Measurements from ENCODE around the gene ANHX.

DNA sequence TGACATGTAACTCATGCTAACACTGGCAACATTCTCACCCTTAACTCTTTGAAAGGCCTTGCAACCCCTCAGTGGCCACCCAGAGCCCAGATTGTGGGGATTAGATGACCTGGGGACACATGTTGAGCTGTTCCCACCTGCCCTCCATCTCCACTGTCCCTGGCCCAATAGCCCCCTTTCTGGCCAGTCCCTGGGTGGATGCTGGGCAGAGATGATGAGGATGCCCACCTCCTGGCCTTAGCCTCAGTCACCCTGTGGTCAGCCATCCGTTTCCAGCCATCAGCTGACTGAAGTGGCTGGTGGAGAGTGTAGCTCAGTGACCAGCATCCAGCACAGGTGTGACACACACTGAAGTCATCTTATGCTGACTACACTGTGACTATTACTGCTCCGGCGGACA lies 4.7 kb downstream of the ANHX start:
- TF ChIP-seq, protein P1, sequence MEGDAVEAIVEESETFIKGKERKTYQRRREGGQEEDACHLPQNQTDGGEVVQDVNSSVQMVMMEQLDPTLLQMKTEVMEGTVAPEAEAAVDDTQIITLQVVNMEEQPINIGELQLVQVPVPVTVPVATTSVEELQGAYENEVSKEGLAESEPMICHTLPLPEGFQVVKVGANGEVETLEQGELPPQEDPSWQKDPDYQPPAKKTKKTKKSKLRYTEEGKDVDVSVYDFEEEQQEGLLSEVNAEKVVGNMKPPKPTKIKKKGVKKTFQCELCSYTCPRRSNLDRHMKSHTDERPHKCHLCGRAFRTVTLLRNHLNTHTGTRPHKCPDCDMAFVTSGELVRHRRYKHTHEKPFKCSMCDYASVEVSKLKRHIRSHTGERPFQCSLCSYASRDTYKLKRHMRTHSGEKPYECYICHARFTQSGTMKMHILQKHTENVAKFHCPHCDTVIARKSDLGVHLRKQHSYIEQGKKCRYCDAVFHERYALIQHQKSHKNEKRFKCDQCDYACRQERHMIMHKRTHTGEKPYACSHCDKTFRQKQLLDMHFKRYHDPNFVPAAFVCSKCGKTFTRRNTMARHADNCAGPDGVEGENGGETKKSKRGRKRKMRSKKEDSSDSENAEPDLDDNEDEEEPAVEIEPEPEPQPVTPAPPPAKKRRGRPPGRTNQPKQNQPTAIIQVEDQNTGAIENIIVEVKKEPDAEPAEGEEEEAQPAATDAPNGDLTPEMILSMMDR (IDR thresholded peaks at IDR 0.05; ENCODE audit: insufficient read depth, low read depth, low read length), result no peak
- no peak for TF ChIP-seq EZH2 (IDR thresholded peaks at IDR 0.05; ENCODE audit: insufficient read depth, low read length)
